ENCODE data around the gene ERICH6B. TPM values are rescaled to one million over a fixed set of nuclear protein-coding genes. Genes with fewer than 3 reads are reported as not detected.

Gene ERICH6B
- polyA plus RNA-seq, 1 of the 3 experiments (the other 2 are of a cell fraction), result not detected

GRCh38 chr13:45630791-45631190, 15.3 kb upstream of the ERICH6B start:
- no peak overlapping the region for H3K4me2 ChIP-seq
- no peaks in the 10 kb centered on the region for H3K27me3 ChIP-seq (ENCODE audit: insufficient read depth)
- no peaks in the 10 kb centered on the region for H3K9me3 ChIP-seq
- no peak overlapping the region for H3K4me3 ChIP-seq (ENCODE audit: low read depth in 2 of 2, low read length in 1 of 2)
- no peak for DNase-seq
- ChIA-PET CTCF (no interaction called here), POLR2A (no interaction called here)
- no peak overlapping the region for H2AFZ ChIP-seq (ENCODE audit: low read depth)
- WGBS (ENCODE audit: low lambda C conversion rate), result 53% methylated on average over 7 of the region's 7 CpGs
- no peaks in the 10 kb centered on the region for H4K20me1 ChIP-seq (ENCODE audit: insufficient read depth)
- no peaks in the 10 kb centered on the region for H3K79me2 ChIP-seq (ENCODE audit: insufficient read depth)
- H3K27ac ChIP-seq (ENCODE audit: low read depth in 2 of 2, low read length in 1 of 2), result no peak overlapping the region
- no peaks in the 10 kb centered on the region for H3F3A ChIP-seq (replicated peaks; ENCODE audit: insufficient read depth)
- peaks cover 0 to 5% of the 10 kb centered on the region in 2 experiments; a peak in 2 of 4 replicates for H3K4me1 ChIP-seq (ENCODE audit: control insufficient read depth in 1 of 2, insufficient read depth in 2 of 2, low read depth in 1 of 2, low read length in 1 of 2)
- TF ChIP-seq FOSL2 (IDR thresholded peaks at IDR 0.05; ENCODE audit: borderline replicate concordance, low read depth) (no peak), MAX (IDR thresholded peaks at IDR 0.05; ENCODE audit: low read depth) (no peak), ZBTB33 (IDR thresholded peaks at IDR 0.05; ENCODE audit: borderline replicate concordance, low read depth) (no peak), MEF2A (IDR thresholded peaks at IDR 0.05; ENCODE audit: borderline replicate concordance, low read depth) (no peak)
- H3K36me3 ChIP-seq (replicated peaks in 1 of 2; ENCODE audit: control insufficient read depth in 1 of 2, insufficient read depth in 2 of 2, low read length in 1 of 2), result no peaks in the 10 kb centered on the region
- H3K9me2 ChIP-seq, result no peaks in the 10 kb centered on the region
- no peak overlapping the region for H3K9ac ChIP-seq

DNA sequence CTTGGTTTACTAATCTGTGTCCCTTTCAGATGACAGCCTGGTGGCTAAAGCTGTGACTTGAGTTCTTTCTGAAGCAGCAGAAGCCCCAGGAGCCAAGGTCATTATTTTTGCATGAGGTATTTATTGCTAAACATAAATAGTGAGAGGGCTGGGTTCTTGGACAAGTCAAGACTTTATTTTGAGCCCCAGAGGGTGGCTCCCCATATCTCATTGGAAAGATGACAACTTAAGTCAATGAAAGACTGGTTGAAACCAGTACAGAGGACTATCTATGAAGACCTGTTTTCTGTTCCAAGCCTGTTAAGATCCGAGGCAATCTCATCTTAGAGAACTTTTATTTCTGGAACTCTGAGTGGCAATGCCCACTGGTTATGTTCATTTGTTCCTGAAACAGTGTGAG, 14.4 kb upstream of the ERICH6B start:
- Histone ChIP-seq H2AFZ (ENCODE audit: low read depth) (no peak overlapping the region), H3K4me1 (ENCODE audit: control insufficient read depth in 1 of 2, insufficient read depth in 2 of 2, low read depth in 1 of 2, low read length in 1 of 2) (peaks cover 0 to 5% of the 10 kb centered on the region in 2 experiments; a peak in 2 of 4 replicates), H3K36me3 (replicated peaks in 1 of 2; ENCODE audit: control insufficient read depth in 1 of 2, insufficient read depth in 2 of 2, low read length in 1 of 2) (no peaks in the 10 kb centered on the region), H4K20me1 (ENCODE audit: insufficient read depth) (no peaks in the 10 kb centered on the region), H3K9me2 (no peaks in the 10 kb centered on the region), H3K4me3 (ENCODE audit: low read depth in 2 of 2, low read length in 1 of 2) (no peak overlapping the region), H3F3A (replicated peaks; ENCODE audit: insufficient read depth) (no peaks in the 10 kb centered on the region), H3K9me3 (no peaks in the 10 kb centered on the region), H3K9ac (no peak overlapping the region), H3K27ac (ENCODE audit: low read depth in 2 of 2, low read length in 1 of 2) (no peak overlapping the region), H3K79me2 (ENCODE audit: insufficient read depth) (no peaks in the 10 kb centered on the region), H3K4me2 (no peak overlapping the region), H3K27me3 (ENCODE audit: insufficient read depth) (no peaks in the 10 kb centered on the region)
- 53% methylated on average over 1 of the region's 1 CpG for WGBS (ENCODE audit: low lambda C conversion rate)
- POLR2A ChIA-PET, result no interaction called here
- TF ChIP-seq GATA2 (CRISPR knock-in tag; IDR thresholded peaks at IDR 0.05), result no peak
- no peak for TF ChIP-seq RAD21 (IDR thresholded peaks at IDR 0.05; ENCODE audit: low read length)
- no peak for TF ChIP-seq TEAD4 (IDR thresholded peaks at IDR 0.05; ENCODE audit: borderline replicate concordance, insufficient read depth)
- no peak for TF ChIP-seq GABPA (IDR thresholded peaks at IDR 0.05; ENCODE audit: low read depth)
- no peak for TF ChIP-seq SIN3A (IDR thresholded peaks at IDR 0.05; ENCODE audit: borderline replicate concordance, low read depth, low read length)
- TF ChIP-seq CTCF (IDR thresholded peaks at IDR 0.05), result no peak
- no peak for TF ChIP-seq ZBTB33 (IDR thresholded peaks at IDR 0.05; ENCODE audit: borderline replicate concordance, low read depth)
- no peak for TF ChIP-seq FOXM1 (IDR thresholded peaks at IDR 0.05; ENCODE audit: low read depth)
- no peak for TF ChIP-seq POLR2AphosphoS5 (IDR thresholded peaks at IDR 0.05; ENCODE audit: low read depth, low read length)
- TF ChIP-seq USF1 (IDR thresholded peaks at IDR 0.05; ENCODE audit: borderline replicate concordance, low read depth), result no peak
- TF ChIP-seq EP300 (IDR thresholded peaks at IDR 0.05; ENCODE audit: borderline replicate concordance in 1 of 2, low read depth in 1 of 2, low read length in 1 of 2), result no peak
- TF ChIP-seq CHD2 (IDR thresholded peaks at IDR 0.05; ENCODE audit: low read length, partially characterized antibody), result no peak
- no peak for TF ChIP-seq NFIC (IDR thresholded peaks at IDR 0.05; ENCODE audit: borderline replicate concordance)
- TF ChIP-seq YY1 (IDR thresholded peaks at IDR 0.05; ENCODE audit: low read depth), result no peak
- TF ChIP-seq ELF1 (IDR thresholded peaks at IDR 0.05), result no peak
- TF ChIP-seq NRF1 (IDR thresholded peaks at IDR 0.05; ENCODE audit: low read depth, low read length), result no peak
- DNase-seq, result no peak
- CTCF ChIA-PET, result interaction anchor here (0.9 kb wide), 1 partner anchor 380 kb away, joined by 3 read pairs; no protein-coding TSS in a partner anchor

All from SK-N-SH (cell line).